MCF 10A (cell line): Measurements from ENCODE around the gene ATXN7L1. TPM values are rescaled to one million over a fixed set of nuclear protein-coding genes. Genes with fewer than 3 reads are reported as not detected.

Experiments used
- BruUV-seq: library from RNA; stranded (reverse); fragments of 400-500 nt; replicated peaks from 2 replicates; lab custom pipeline; 2021; lab: Mats Ljungman, UMichigan
- CTCF ChIA-PET: fragments of 300-600 bp; sonication (Branson Sonifier 250); formaldehyde crosslinking; extraction: SDS; loops from one replicate; lab custom pipeline; 2021; ENCODE audit warnings: antibody characterized with exemption, inconsistent platforms; lab: Yijun Ruan, JAX
- POLR2A ChIA-PET: fragments of 300-600, 350-650 bp; sonication (Branson Sonifier 250); formaldehyde crosslinking; extraction: SDS; loops from one replicate; lab custom pipeline; 2020; ENCODE audit warnings: antibody characterized with exemption, inconsistent platforms; lab: Yijun Ruan, JAX
- DNase-seq: peaks from one replicate; pipeline ENCODE4 v3.0.0-alpha.2; 2018; ENCODE audit not compliant: unreplicated experiment
- H3K27ac Mint-ChIP-seq: one replicate; pipeline ENCODE4 v1.8.0; 2022; ENCODE audit warnings: mild to moderate bottlenecking, low read depth, mixed read lengths; ENCODE audit not compliant: unreplicated experiment
- H3K27me3 Mint-ChIP-seq: one replicate; pipeline ENCODE4 v1.8.0; 2022; ENCODE audit warnings: mixed read lengths; ENCODE audit not compliant: insufficient read depth, unreplicated experiment
- H3K36me3 Mint-ChIP-seq: one replicate; pipeline ENCODE4 v1.8.0; 2022; ENCODE audit warnings: mild to moderate bottlenecking, moderate library complexity, mixed read lengths; ENCODE audit not compliant: insufficient read depth, unreplicated experiment
- H3K4me1 Mint-ChIP-seq: one replicate; pipeline ENCODE4 v1.8.0; 2022; ENCODE audit warnings: mixed read lengths; ENCODE audit not compliant: insufficient read depth, unreplicated experiment
- H3K4me3 Mint-ChIP-seq: one replicate; pipeline ENCODE4 v1.8.0; 2022; ENCODE audit warnings: mild to moderate bottlenecking, moderate library complexity, mixed read lengths; ENCODE audit not compliant: unreplicated experiment
- H3K9me3 Mint-ChIP-seq: one replicate; pipeline ENCODE4 v1.8.0; 2022; ENCODE audit warnings: mixed read lengths; ENCODE audit not compliant: unreplicated experiment
- CTCF ChIP-seq: fragments of 200-600 bp; IDR thresholded peaks from one replicate; pipeline ENCODE4 v1.8.0; 2022; ENCODE audit warnings: antibody characterized with exemption, mild to moderate bottlenecking; ENCODE audit not compliant: unreplicated experiment
- intact Hi-C: fragments of 100-400 bp; cut with micrococcal nuclease; formaldehyde crosslinking; loops from 2 replicates; pipeline ENCODE4 v1.14.1; 2022
- total RNA-seq: library from RNA; stranded (reverse); gene quantifications from 2 replicates; pipeline ENCODE4 v1.2.3, GENCODE V29; 2022

The ATXN7L1 gene
- total RNA-seq, 1 experiment from 2014 or later, result 10.0 TPM

GRCh38 chr7:105664816-105665525 is 211.4 kb downstream of the ATXN7L1 start:
- CTCF ChIA-PET, result interaction anchor here (1.2 to 3.7 kb wide), 2 partner anchors 8 to 96 kb away, joined by 3 to 16 read pairs; no protein-coding TSS in a partner anchor
- BruUV-seq, result no TSS peak
- peaks cover 6% of the 10 kb centered on the region for H3K4me1 Mint-ChIP-seq
- no peak overlapping the region for H3K4me3 Mint-ChIP-seq
- H3K36me3 Mint-ChIP-seq, result no peaks in the 10 kb centered on the region
- H3K27ac Mint-ChIP-seq, result no peak overlapping the region
- POLR2A ChIA-PET, result no interaction called here
- TF ChIP-seq CTCF, result no peak
- no peaks in the 10 kb centered on the region for H3K27me3 Mint-ChIP-seq
- intact Hi-C loops, result no loop called here
- H3K9me3 Mint-ChIP-seq, result no peaks in the 10 kb centered on the region
- DNase-seq, result peak; percentile 50

DNA sequence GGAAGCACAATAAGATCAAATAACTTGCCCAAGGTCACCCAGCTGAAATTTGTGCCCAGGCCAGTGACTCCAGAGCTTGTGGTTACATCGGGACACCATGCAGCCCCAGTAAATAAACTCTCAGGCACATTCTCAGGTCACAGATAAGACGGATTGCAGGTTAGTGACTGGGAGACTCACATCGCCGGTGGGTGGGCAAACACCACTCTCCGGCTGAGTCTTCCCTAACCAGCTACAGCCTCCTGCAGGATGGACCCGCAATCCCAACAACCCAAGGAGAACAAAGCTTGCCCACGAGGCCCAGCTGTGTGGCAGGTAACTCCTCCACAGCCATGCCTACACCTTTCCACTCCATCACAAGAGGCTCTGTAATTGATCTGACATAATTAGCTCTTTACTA is 213.4 kb downstream of the ATXN7L1 start:
- TF ChIP-seq CTCF, result no peak
- Mint-ChIP-seq H3K4me1 (peaks cover 6% of the 10 kb centered on the region), H3K27me3 (no peaks in the 10 kb centered on the region), H3K36me3 (no peaks in the 10 kb centered on the region), H3K27ac (no peak overlapping the region), H3K4me3 (no peak overlapping the region), H3K9me3 (no peaks in the 10 kb centered on the region)
- no TSS peak for BruUV-seq
- CTCF ChIA-PET, result interaction anchor here (0.7 to 2.8 kb wide), 6 partner anchors 11 to 503 kb away, joined by 3 to 12 read pairs (median 4); no protein-coding TSS in a partner anchor
- intact Hi-C loops, result no loop called here
- DNase-seq, result no peak
- POLR2A ChIA-PET, result no interaction called here

GRCh38 chr7:105661625-105662024 is 214.8 kb downstream of the ATXN7L1 start:
- ChIA-PET CTCF (interaction anchor here (0.6 to 2.8 kb wide), 4 partner anchors 9 to 381 kb away, joined by 3 to 12 read pairs (median 7); no protein-coding TSS in a partner anchor), POLR2A (no interaction called here)
- no peak for TF ChIP-seq CTCF
- H3K9me3 Mint-ChIP-seq, result no peaks in the 10 kb centered on the region
- peaks cover 6% of the 10 kb centered on the region for H3K4me1 Mint-ChIP-seq
- no TSS peak for BruUV-seq
- H3K27ac Mint-ChIP-seq, result no peak overlapping the region
- no peak overlapping the region for H3K4me3 Mint-ChIP-seq
- H3K27me3 Mint-ChIP-seq, result no peaks in the 10 kb centered on the region
- DNase-seq, result no peak
- intact Hi-C loops, result no loop called here
- no peaks in the 10 kb centered on the region for H3K36me3 Mint-ChIP-seq

DNA sequence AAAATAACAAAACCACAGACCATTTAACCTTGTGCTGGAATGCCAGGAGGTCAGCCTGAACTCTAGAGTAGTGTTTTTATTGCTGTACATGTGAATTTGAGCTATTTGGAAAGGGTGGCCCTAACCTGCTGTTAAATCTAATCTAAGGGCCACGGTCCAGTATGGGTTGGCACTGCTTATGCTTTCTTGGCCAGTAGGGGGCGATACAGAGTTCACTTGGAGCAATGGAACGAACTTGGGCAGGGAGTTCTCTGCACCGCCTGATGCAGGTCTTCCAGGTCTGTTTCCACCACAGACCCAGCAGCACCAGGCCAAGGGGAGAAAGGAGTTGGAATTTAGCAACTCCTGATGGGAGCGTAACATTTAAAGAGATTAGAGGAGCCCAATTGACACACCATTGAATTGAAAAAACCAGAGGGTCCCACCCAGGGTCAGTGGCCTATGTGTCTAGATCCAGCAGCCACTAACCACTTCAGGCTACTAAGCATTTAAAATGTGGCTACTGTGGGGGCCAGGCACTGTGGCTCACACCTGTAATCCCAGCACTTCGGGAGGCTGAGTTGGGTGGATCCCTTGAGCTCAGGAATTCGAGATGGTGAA is 219.4 kb downstream of the ATXN7L1 start:
- no TSS peak for BruUV-seq
- no peaks in the 10 kb centered on the region for H3K36me3 Mint-ChIP-seq
- DNase-seq, result peak; percentile 61
- H3K4me3 Mint-ChIP-seq, result no peak overlapping the region
- H3K27me3 Mint-ChIP-seq, result no peaks in the 10 kb centered on the region
- H3K27ac Mint-ChIP-seq, result peak overlapping the region; percentile 70
- ChIA-PET POLR2A (no interaction called here), CTCF (interaction anchor here (0.6 to 4.4 kb wide), 37 partner anchors 8 to 522 kb away, joined by 3 to 36 read pairs (median 4); partner anchors contain the start of gene RINT1)
- intact Hi-C loops, result loop anchor here (10.0 kb wide), 1 partner anchor 218 kb away; the partner anchor contains the start of gene ATXN7L1
- peak; percentile 74 for TF ChIP-seq CTCF
- H3K4me1 Mint-ChIP-seq, result no peaks in the 10 kb centered on the region
- no peaks in the 10 kb centered on the region for H3K9me3 Mint-ChIP-seq
